PC-3 (cell line): ENCODE data around the gene MTTP. TPM values are rescaled to one million over a fixed set of nuclear protein-coding genes. Genes with fewer than 3 reads are reported as not detected.

ENCODE experiments used
- ATAC-seq: fragments of 200-7000 bp; cut with Tn5 transposase; 2 replicates; pipeline ENCODE4 v1.9.1; 2020; ENCODE audit warnings: mild to moderate bottlenecking, moderate library complexity
- BruUV-seq: library from RNA; stranded (reverse); fragments of 400-500 nt; replicated peaks from 2 replicates; lab custom pipeline; 2021; lab: Mats Ljungman, UMichigan
- CTCF ChIA-PET: fragments of 300-600 bp; sonication (Branson Sonifier 250); formaldehyde crosslinking; loops from one replicate; lab custom pipeline; 2022; ENCODE audit warnings: antibody characterized with exemption; lab: Charles Lee
- POLR2A ChIA-PET: fragments of 300-600 bp; sonication (Branson Sonifier 250); formaldehyde crosslinking; loops from one replicate; lab custom pipeline; 2022; ENCODE audit warnings: antibody characterized with exemption; ENCODE audit not compliant: unreplicated experiment; lab: Charles Lee
- DNase-seq: peaks from one replicate; pipeline ENCODE4 v3.0.0-alpha.2; 2015
- H2AFZ ChIP-seq: fragments of 300-600 bp; sonication (generic); 2 replicates; pipeline ENCODE4 v1.6.0; 2016; ENCODE audit warnings: antibody characterized with exemption, low read length
- H3F3A ChIP-seq: fragments of 300-600 bp; sonication (generic); one replicate; pipeline ENCODE4 v1.6.0; 2017; ENCODE audit warnings: antibody characterized with exemption, low read length, control low read depth, mild to moderate bottlenecking; ENCODE audit not compliant: unreplicated experiment
- H3K27ac ChIP-seq: fragments of 300-600 bp; sonication (generic); 2 replicates; pipeline ENCODE4 v1.5.1; 2016; ENCODE audit warnings: mild to moderate bottlenecking, low read length
- H3K27me3 ChIP-seq: fragments of 300-600 bp; sonication (generic); 2 replicates; pipeline ENCODE4 v1.6.1; 2016; ENCODE audit warnings: low read length, mixed read lengths
- H3K36me3 ChIP-seq: fragments of 300-600 bp; sonication (generic); 2 replicates; pipeline ENCODE4 v1.6.1; 2016; ENCODE audit warnings: low read depth, mixed run types, low read length, mixed read lengths
- H3K4me1 ChIP-seq: fragments of 300-600 bp; sonication (generic); 2 replicates; pipeline ENCODE4 v1.5.1; 2016; ENCODE audit warnings: low read length; ENCODE audit not compliant: insufficient read depth
- H3K4me2 ChIP-seq: fragments of 300-600 bp; sonication (generic); 2 replicates; pipeline ENCODE4 v1.6.0; 2016; ENCODE audit warnings: low read length
- H3K4me3 ChIP-seq: fragments of 300-600 bp; sonication (generic); 2 replicates; pipeline ENCODE4 v1.5.1; 2016; ENCODE audit warnings: mild to moderate bottlenecking, low read length, mixed read lengths
- H3K79me2 ChIP-seq: fragments of 300-600 bp; sonication (generic); 2 replicates; pipeline ENCODE4 v1.6.1; 2017; ENCODE audit warnings: low read length, mixed read lengths
- H3K9ac ChIP-seq: fragments of 300-600 bp; sonication (generic); 2 replicates; pipeline ENCODE4 v1.6.0; 2016; ENCODE audit warnings: mild to moderate bottlenecking, low read length
- H3K9me2 ChIP-seq: fragments of 300-600 bp; sonication (generic); replicated peaks from 2 replicates; pipeline ENCODE4 v1.6.1; 2016; ENCODE audit warnings: mixed run types, low read length, mixed read lengths
- H3K9me3 ChIP-seq: fragments of 300-600 bp; sonication (generic); 2 replicates; pipeline ENCODE4 v1.6.1; 2016; ENCODE audit warnings: low read length, mixed read lengths
- H4K20me1 ChIP-seq: fragments of 300-600 bp; sonication (generic); 2 replicates; pipeline ENCODE4 v1.6.1; 2016; ENCODE audit warnings: low read length, mixed read lengths
- EZH2 ChIP-seq: fragments of 300-600 bp; sonication (generic); IDR thresholded peaks from one replicate; pipeline ENCODE4 v1.6.1; 2017; ENCODE audit warnings: antibody characterized with exemption, mild to moderate bottlenecking, low read length; ENCODE audit not compliant: unreplicated experiment
- EZH2phosphoT487 ChIP-seq: fragments of 300-600 bp; sonication (generic); IDR thresholded peaks from 2 replicates; pipeline ENCODE4 v1.6.1; 2018; ENCODE audit warnings: mild to moderate bottlenecking, antibody characterized with exemption, low read length, borderline replicate concordance
- intact Hi-C: fragments of 100-400 bp; cut with micrococcal nuclease; formaldehyde crosslinking; loops from 2 replicates; pipeline ENCODE4 v1.9.0; 2023
- total RNA-seq: library from RNA; depleted of rRNA; stranded (reverse); fragments of >200 nt; gene quantifications from 2 replicates; pipeline ENCODE4 v1.2.3, GENCODE V29; 2014
- TF ChIP-seq, protein P1 (sequence below): fragments of 300-600 bp; sonication (generic); conservative IDR thresholded peaks from 2 replicates; pipeline ENCODE4 v1.5.1; 2017; ENCODE audit warnings: antibody characterized with exemption, low read depth, mild to moderate bottlenecking, low read length

MTTP gene
- total RNA-seq, 1 experiment from 2014 or later = 0.33 TPM

GRCh38 chr4:99661907-99662306 is 87.3 kb downstream of the MTTP start:
- ATAC-seq = no peak
- CTCF ChIA-PET = no interaction called here

DNA sequence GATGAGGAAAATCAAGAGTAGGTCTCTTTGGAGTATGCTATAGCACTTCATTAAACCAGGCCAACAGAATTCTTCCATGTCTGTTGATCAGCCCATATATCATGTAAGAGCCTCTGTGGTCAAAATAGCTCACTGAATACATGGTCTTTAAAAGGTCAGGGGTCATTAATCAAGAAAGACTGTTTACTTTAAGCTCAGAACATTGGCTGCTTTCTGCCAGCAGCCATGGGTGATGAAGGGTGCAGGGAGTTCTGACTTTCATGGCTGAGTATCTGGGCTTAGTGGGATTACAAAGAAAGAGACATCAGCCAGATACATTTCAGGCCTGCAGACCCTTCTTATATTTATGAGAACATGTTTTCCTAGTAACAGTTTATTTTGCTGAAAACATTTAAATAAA is 90.1 kb downstream of the MTTP start:
- no peaks in the 10 kb centered on the region for H3F3A ChIP-seq
- no peak overlapping the region for H3K4me3 ChIP-seq
- no peak overlapping the region for H2AFZ ChIP-seq
- TF ChIP-seq EZH2phosphoT487 (no peak), EZH2 (no peak)
- TF ChIP-seq, protein P1, sequence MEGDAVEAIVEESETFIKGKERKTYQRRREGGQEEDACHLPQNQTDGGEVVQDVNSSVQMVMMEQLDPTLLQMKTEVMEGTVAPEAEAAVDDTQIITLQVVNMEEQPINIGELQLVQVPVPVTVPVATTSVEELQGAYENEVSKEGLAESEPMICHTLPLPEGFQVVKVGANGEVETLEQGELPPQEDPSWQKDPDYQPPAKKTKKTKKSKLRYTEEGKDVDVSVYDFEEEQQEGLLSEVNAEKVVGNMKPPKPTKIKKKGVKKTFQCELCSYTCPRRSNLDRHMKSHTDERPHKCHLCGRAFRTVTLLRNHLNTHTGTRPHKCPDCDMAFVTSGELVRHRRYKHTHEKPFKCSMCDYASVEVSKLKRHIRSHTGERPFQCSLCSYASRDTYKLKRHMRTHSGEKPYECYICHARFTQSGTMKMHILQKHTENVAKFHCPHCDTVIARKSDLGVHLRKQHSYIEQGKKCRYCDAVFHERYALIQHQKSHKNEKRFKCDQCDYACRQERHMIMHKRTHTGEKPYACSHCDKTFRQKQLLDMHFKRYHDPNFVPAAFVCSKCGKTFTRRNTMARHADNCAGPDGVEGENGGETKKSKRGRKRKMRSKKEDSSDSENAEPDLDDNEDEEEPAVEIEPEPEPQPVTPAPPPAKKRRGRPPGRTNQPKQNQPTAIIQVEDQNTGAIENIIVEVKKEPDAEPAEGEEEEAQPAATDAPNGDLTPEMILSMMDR = no peak
- POLR2A ChIA-PET = no interaction called here
- H3K27ac ChIP-seq = no peak overlapping the region
- no peaks in the 10 kb centered on the region for H4K20me1 ChIP-seq
- DNase-seq (no peak), ATAC-seq (no peak)
- no peak overlapping the region for H3K9ac ChIP-seq
- H3K79me2 ChIP-seq = no peaks in the 10 kb centered on the region
- no TSS peak for BruUV-seq
- intact Hi-C loops = no loop called here
- H3K9me3 ChIP-seq = no peaks in the 10 kb centered on the region
- H3K4me1 ChIP-seq = no peaks in the 10 kb centered on the region
- H3K36me3 ChIP-seq = no peaks in the 10 kb centered on the region
- no peak overlapping the region for H3K4me2 ChIP-seq
- CTCF ChIA-PET = no interaction called here
- no peaks in the 10 kb centered on the region for H3K9me2 ChIP-seq
- no peaks in the 10 kb centered on the region for H3K27me3 ChIP-seq

More at GRCh38 chr4:99661907-99662306, 87.3 kb downstream of the MTTP start:
- H3K4me2 ChIP-seq = no peak overlapping the region
- TF ChIP-seq EZH2phosphoT487 (no peak), EZH2 (no peak)
- TF ChIP-seq, protein P1 = no peak
- H3K36me3 ChIP-seq = no peaks in the 10 kb centered on the region
- peaks cover 5% of the 10 kb centered on the region for H3K4me1 ChIP-seq
- no peak overlapping the region for H2AFZ ChIP-seq
- no TSS peak for BruUV-seq
- POLR2A ChIA-PET = interaction anchor here (0.6 kb wide), 1 partner anchor 412 kb away, joined by 7 read pairs; no protein-coding TSS in a partner anchor
- no peak overlapping the region for H3K4me3 ChIP-seq
- no peak overlapping the region for H3K9ac ChIP-seq
- intact Hi-C loops = no loop called here
- H3K27me3 ChIP-seq = no peaks in the 10 kb centered on the region
- no peaks in the 10 kb centered on the region for H3F3A ChIP-seq
- DNase-seq = no peak
- H3K27ac ChIP-seq = no peak overlapping the region
- no peaks in the 10 kb centered on the region for H3K9me3 ChIP-seq
- no peaks in the 10 kb centered on the region for H3K9me2 ChIP-seq
- H4K20me1 ChIP-seq = no peaks in the 10 kb centered on the region
- H3K79me2 ChIP-seq = no peaks in the 10 kb centered on the region

- no peak for ATAC-seq
- Histone ChIP-seq H3K4me3 (no peak overlapping the region), H3K27me3 (no peaks in the 10 kb centered on the region), H4K20me1 (no peaks in the 10 kb centered on the region), H3K9me3 (no peaks in the 10 kb centered on the region), H3K9ac (no peak overlapping the region), H3K36me3 (no peaks in the 10 kb centered on the region), H3F3A (no peaks in the 10 kb centered on the region), H3K9me2 (no peaks in the 10 kb centered on the region), H2AFZ (no peak overlapping the region), H3K4me1 (no peaks in the 10 kb centered on the region), H3K79me2 (no peaks in the 10 kb centered on the region), H3K27ac (no peak overlapping the region), H3K4me2 (no peak overlapping the region)
- DNase-seq = no peak
- no TSS peak for BruUV-seq
- intact Hi-C loops = no loop called here
- CTCF ChIA-PET = no interaction called here
- POLR2A ChIA-PET = no interaction called here
- TF ChIP-seq, protein P1 = no peak
- TF ChIP-seq EZH2 (no peak), EZH2phosphoT487 (no peak)
Measured at GRCh38 chr4:99665983-99666382, 91.4 kb downstream of the MTTP start.
